HG02973 (cell line): ENCODE measurements around the gene ABHD14A.

Experiments used
- ATAC-seq: cut with Tn5 transposase; IDR thresholded peaks from one replicate; pipeline ENCODE4 v1.9.1; 2021; ENCODE audit warnings: moderate library complexity; ENCODE audit not compliant: unreplicated experiment

ABHD14A gene

GRCh38 chr3:51955893-51956770 is 18.7 kb upstream of the ABHD14A start:
- no peak for ATAC-seq

DNA sequence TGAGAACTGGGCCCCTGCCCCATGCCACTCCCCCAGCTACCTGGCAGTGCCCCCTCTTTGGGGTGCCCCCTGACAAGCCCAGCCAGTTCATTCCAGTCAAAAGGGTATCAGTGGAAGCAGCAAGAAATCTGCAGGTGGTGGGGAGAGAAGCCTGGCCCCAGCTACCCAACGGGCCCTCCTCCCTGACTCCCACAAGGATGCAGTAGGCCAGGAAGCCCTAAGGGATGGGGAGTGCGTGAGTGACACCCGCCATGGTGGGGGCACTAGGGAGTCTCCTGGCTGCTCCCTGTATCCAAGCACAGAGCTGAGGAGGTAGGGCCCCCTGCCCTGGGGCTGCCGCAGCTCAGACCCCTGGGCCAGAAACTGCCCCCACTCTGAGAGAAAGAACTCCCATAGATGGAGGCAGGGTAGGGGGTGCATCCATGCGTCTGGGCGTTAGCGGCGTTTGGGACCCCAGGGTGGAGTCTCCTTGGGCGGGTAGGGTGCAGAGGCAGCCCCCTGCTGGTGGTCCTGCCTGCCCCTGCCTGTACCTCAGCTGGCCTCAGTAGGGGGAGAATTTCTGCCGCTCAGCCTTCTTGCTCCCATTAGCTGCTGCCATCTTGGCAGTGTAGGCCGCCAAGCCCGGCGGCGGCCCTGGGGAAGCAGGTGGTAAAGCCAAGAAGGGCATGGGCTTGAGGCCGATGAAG is 17.2 kb upstream of the ABHD14A start:
- ATAC-seq: no peak

DNA sequence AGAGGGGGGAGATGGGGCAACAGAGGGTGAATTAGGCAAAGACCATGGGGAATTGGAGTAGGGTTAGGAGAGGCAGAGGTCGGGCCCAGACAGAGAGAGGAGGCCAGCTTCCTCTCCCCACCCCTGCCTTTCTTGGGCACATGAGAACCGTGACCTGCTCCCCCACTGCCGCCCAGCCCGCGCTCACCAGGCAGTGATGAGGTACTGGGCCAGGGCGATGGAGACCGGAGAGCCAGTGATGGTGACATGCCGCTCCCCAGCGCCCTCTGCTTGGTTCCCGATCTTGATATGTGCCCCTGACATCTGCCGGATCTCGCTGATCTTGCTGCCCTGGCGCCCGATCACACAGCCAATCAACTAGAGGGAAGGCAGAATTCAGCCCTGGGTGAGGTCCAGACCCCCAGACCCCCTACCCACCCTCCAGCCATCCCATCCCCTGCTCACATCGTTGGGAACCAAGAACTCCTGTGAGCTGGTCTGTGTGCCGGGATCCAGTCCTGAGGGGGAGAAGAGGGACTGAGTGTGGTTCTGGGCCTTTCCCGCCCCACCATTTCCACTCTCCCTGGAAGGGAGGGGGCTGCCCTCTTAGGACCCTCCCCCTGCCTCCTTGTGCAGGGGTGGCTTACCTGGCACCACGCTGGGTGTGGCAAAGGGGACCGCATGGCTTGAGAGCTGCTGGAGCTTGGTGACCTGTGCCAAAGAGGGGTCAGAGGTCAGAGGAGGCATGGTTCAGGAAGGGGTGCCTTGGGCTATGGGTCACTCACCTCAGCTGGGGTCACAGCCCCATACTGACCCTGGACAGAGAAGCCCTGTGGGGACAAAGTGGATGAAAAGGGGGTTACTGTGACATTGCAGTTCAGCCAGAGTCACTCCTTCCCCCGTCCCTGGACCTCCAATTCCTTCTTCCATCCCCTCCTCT is 16.0 kb upstream of the ABHD14A start:
- ATAC-seq: no peak

DNA sequence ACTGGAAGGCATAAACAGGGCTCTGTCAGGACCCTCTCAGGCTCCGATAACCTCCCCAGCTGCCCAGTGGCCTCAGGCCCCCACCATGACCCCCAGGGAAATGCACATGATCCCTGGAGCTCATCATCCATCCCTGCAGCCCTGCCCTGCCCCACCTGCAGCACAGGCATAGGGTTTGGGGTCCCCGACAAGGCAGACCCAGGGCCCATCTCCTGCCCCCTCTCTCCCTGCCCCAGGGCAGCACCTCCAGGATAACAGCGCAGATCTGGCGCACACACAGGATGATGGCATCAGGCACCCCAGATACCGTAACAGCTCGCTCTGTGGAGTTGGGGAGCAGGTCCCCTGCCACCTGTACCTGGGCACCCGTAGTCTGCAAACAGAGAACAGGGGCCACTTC is 15.2 kb upstream of the ABHD14A start:
- no peak for ATAC-seq

GRCh38 chr3:51960386-51960785 is 14.5 kb upstream of the ABHD14A start:
- ATAC-seq: no peak

DNA sequence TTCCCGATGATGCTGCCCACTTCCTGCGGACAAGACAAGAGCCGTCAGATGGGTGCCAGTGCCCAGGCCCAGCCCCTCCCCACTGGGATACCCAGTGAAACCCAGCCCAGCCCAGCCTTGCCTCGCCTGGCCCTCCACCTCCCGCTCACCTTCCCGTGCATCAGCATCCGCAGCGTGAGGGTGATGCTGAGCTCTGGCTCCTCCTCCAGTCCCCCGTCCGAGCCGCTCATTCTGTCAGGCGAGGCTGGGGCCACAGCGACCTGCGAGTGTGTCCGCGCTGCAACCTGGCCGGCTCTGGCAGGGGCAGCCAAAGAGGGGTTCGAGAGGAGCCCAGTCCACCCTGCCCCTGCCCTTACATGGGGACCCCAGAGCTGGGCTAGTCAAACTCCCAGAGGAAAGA is 13.9 kb upstream of the ABHD14A start:
- ATAC-seq: no peak

DNA sequence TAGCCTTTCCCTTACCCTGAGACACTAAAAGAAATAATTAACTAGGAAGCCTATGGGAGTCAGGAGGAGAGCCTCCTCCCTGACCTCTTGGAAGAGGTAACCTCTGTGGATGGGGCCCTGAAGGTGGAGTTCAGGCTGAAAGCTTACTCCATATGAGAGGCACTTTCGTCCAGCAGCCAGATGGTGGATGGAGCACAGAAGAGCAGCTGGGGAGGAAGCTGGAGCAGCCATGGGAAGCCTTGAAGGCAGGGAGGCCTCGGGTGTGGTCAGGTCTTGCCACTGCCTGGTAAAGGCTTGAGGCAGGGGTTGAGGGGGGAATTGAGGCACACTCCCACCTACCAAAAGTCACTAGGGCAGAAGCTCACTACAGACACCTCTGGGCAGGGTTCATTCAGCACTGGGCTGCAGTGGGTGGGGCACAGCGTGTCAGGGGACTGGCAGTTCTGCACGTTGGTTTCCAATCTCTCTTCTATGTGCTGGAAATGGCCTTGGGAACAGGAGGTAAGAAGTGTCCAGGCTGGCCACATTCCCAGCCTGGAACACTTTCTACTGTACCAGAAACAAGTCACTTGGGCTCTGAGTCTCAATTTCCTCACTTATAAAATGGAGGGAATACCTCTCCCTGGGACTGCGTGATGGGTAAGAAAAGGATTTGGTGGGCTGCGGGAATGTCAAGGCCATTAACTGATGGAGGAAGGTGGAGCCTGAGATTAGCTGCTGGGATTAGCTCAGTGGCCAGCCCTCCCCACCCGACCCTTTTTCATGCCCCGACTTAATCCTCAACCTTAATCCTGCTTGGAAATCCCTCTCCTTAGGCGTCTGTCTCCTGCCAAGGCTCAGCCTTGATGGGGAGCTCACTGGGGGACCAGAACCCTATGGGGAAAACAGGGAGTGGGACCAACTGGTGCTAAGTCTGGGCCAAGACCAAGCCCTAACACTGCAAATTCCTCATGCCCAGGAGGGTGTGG is 13.0 kb upstream of the ABHD14A start:
- no peak for ATAC-seq

DNA sequence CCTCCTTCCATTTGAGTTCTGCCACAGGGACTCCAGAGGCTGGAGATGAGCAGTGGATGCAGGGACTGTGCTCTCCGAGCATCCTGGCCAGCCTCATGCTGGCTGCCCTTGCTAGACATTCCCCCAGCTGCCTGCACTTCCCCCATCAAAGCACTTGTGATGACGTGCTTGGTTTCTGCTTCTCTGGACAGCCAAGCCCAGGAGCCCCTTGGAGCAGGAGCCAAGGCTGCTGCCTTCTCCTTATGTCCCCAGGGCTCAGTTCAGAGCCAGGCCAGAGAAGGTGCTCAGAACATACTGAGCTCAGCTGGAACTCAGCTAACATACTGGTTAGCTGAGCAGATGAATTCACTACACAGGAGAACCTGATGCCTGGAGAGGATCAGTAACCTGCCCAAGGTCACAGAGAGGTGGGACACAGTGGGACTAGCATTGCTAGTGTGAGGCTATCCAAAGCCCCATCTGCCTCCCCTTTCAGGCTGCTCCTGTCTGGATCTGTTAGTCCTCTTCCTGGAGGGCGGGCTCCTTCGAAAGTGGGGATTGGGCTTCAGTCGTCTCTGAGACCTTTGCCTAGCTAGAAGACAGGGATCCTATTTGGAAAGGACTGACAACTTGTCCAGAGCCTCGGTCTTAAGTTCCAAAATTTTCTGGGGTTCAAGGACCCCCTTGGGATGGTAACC is 11.9 kb upstream of the ABHD14A start:
- no peak for ATAC-seq

DNA sequence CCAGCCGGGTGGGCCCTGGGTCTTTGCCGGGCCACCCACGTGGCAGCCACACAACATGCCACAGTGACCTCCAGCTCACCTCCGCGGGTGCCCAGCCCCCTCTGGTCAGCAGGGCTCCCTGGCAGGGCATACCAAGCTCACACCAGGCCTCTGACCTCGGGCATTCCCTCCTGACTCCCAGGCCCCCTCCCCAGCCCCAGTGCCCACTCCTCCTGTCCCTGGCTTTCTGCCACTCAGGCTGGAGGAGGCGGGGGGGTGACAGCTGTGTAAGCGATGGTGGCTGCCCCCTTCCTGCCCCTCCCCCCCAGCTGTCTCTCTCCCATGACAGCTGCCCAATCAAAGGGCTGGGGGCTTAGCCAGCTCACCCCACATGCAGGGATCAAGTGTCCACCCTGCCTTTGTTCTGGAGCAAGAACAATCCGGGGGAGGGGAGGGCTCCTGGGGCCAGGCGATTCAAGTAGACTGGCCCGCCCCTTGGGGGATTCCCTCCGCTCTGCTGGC is 10.9 kb upstream of the ABHD14A start:
- ATAC-seq: no peak

DNA sequence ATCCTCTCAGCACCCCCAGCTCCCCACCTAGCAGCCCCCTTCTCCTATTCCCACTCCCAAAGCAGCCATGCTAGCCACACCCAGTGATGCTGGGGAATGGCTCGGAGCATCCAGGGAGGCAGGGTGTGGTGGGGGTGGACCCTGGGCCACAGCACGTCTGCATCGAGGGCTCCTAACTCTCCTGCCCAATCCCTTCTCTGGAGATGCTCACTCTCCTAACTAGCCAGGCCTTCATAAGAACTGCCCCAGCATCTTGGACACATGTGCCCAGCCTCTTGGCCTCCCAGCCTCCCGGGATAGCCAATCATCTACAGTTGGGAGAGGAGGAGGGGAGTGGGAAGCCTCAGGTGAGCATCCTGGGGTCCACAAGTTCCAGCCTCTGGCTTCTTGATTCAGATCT is 10.3 kb upstream of the ABHD14A start:
- ATAC-seq: no peak

DNA sequence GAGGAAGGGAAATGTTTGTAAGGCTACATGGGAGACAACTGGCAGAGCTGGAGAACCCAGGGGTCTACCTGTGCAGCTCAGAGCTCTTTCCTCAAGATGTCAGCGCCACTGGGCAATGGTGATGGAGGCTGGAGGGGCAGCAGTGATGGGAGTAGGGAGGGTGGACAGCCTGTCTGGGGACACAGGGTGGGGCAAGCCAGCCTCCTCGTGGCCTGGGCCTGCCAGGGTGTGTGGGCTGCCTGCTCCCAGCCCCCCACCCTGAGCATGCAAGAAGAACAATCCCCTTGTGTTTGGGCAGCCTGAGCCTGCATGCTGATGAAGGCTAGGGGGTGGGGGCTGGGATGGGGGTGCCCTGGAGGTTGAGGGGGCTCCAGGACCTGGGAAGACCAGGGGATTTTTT is 8.8 kb upstream of the ABHD14A start:
- ATAC-seq: no peak

- ATAC-seq: no peak
These were observed 8.4 kb upstream of the ABHD14A start for GRCh38 chr3:51966486-51966885.

DNA sequence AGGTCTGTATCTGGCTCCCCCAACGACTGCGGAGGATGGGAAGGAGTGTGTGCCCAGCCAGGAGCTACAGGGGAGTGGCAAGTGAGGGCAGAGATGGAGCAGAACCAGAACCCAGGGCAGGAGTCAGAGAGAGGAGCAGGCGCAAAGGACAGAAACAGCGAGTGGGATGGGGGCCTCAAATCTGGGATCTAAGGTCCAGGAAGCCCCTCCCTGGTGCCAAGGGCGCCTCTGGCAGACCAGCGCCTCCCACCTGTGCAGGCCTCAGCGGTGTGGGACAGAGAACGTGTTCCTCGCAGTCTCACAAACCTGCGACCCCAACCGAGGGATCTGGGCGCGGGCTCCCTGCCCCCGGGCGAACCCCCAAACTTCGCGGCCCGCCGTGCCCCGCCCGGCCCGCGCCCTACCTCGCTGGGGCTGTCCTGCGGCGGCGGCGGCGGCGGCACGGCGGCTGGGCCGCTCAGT is 7.9 kb upstream of the ABHD14A start:
- ATAC-seq: no peak

GRCh38 chr3:51967384-51968169 is 7.3 kb upstream of the ABHD14A start, which contains the start of gene PCBP4:
PCBP4 (minus strand) TSS chr3:51967454; CDS start chr3:51961240, 6,214 bp downstream.
- no peak for ATAC-seq

- no peak for ATAC-seq
These were observed 6.6 kb upstream of the ABHD14A start for GRCh38 chr3:51968170-51968775.

DNA sequence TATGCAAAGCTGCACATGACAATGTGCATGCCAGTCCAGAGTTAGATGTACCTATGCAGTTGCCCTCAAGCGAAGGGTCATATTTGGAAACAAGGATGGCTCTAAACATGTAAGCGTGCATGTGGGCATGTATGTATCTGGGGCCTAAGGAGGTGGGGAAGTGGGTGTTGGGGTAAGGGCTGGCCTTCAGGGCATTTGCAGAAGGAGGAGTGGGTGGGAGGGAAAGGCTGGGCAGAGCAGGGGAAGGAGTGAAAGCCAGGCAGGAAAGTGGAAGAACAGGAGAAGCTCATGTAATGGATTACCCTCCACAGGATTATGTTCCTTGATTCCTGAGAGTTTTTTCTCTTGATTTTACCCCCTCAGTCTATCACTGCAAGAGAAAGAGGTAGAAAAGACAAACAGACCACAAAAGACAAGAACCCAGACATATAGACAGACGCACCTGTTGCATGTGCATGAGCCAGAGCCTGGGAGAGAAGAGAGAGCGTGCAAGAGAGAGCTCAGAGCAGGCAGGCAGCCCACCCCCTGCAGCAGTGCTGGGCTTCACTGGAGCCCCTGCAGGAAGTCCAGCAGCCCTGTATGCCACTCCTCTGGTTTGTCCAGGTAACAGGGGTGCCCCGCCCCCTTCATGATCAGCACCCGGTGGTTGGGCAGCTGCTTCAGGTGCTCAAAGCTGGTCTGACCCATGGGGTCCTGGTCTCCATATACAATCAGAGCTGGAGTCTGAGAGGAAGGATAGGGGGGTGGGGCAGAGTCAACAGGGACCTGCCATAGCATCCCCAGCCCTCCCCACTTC is 5.8 kb upstream of the ABHD14A start:
- no peak for ATAC-seq

- no peak for ATAC-seq
These were observed 5.0 kb upstream of the ABHD14A start for GRCh38 chr3:51969841-51970240.
